CD4-positive, alpha-beta T cell treated with Interleukin-4 for 1 hour (primary cell): Measurements from ENCODE around the gene CZIB.

ENCODE experiments used
- DNase-seq, 2 donors: peaks; one replicate each; pipeline ENCODE4 v3.0.0-alpha.2; 2020 to 2022

The CZIB gene

DNA sequence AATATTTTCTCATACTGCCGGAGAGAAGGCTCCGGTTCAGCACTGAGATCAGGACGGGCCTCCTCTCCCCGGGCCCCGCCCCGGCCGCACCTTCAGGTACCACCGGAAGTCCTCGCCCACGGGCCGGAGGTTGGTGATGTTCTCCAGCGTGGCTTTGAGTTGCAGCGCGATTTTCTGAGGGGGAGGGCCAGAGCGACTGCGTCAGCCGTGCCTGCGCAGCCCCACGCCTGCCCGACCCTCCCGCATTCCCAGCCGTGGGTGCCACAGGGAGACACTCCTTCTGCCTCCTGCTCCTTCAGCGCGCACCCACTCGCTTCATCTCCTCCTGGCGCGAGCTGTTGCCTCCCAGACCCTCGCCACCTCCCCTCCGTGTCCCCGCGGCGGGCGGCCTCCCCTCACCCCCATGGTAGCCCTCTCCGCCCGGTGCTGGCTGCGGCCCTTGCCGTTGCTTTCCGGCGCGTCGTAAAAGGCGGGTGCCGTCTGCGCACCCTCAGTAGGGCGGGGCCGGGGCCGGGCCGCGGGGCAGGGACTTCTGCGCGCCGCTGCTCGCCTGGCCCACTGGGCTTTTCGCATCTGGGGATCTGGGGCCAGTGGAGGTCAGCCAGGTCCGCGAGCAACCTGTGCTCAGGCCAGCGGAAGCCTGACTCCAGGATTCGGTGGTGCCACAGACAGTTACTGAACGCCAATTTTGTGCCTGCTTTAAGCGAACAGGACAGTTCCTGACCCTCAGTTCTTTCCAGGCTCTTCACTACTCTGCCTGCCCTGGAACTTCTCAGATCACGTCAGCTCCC lies at the start of gene CZIB:
TSS of gene CZIB (minus strand) at position 464 of the 791 bp plus-strand sequence. CDS start at position 405, 59 bp downstream.
- peak; percentile 91 to 92 for DNase-seq

DNA sequence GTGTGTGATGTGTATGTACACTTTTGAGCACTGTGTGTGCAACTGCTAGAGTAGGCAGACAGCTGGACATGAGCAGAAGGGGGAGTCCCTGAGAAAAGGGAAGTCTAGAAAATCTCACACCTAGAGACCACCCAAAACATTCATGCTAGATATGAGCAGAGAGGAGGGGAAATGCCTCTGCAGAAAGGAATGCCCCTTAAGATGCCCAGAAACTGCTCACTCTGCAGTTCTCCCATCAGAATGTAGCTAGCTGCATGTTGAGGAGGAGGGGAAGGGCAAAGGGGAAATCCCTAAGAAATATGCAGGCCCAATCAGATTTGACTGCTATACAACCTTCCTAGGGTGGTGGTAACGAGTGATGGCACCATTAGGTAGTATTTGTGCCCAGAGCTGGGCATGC lies 49.7 kb upstream of the CZIB start:
- no peak for DNase-seq

DNA sequence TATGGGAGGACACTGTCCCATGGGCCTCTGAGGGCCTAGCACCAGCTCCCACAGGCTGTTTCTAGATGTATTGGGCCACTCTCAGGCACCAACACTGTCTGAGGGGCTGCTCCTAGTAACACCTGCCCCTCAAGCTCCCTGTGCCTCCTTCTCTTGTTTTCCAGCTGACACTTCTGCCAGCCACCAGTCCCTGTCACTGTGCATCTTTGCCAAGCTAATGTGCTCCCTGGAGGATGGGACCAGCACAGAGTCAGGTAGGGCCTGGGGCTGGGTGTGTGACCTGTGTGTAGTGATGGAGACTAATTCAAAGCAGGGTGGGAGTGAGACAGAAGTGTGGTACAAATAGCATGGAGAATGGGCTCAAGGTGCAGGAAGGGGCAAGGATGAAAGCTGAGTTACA lies 47.3 kb upstream of the CZIB start:
- no peak for DNase-seq

DNA sequence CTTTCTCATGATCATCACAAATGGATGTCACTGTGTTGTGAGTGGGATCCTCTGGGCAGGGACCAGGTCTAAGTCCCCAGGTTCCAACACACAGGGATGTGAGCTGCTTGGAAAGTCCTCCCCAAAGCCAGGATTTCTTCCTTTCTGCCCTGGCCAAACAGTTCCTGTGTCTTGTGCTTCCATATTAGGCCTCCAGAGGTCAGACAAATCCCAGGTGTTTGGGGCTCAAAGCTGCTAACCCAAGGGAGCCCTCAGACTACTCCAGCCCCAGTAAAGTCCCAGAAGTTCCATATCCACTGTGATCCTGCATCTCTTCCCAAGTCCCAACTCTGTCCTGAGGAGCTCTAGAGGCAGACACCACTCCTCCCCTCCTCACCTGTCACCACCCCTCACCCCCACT lies 45.6 kb upstream of the CZIB start:
- no peak for DNase-seq

DNA sequence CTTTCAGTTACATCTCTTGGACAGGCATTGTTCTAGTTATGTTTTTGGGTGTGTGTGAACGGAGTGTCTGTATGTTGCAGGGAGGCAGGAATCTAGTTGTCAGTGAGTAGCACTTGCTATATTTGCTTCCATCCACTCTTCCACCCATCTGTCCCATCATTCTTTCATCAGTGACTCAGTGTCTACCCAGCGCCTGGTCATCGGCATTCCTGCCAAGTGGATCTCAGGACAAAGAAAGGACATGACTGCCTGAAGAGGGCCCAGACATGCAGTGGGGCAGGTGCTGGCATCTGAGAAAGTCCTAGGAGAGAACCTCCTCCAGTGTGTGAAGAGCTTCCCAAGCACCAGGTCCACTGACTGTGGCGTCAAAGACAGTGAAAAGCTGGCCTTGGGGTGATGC lies 45.1 kb upstream of the CZIB start:
- DNase-seq = no peak

DNA sequence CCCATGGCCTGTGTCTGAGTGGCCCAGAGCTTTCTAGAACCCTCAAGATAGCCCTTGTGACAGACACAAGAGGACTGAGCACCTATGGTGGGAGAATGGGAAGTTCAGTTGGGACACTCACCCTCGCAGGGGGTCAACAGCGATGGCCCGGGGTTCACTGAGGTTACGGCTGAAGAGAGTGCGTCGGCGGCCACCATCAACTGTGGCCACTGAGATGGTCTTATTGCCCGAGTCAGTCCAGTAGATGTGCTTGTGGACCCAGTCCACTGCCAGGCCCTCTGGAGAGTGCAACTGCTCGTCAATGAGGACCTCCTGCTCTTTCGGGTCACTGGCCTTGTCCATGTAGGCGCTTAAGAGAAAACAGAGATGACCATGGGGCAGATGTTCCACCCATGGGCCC lies 43.6 kb upstream of the CZIB start:
- DNase-seq = no peak

DNA sequence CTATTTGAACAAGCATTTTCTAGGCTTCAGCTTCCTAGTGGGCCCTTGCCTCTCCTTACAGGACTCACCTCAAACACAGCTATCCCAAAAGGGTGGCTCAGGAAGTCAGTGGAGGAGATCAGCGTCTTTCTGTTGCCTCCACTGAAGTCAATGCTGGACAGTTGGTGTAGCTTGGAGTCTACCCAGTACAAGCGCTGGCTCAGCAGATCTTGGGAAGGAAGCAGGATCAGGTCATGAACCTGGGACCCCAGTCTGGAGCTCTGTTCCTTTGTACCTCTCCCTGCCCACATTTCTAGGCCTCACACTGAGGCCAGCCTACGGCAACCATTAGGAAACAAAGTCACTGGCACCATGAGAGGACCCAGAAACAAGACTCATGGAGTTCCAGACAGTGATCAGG lies 41.6 kb upstream of the CZIB start:
- DNase-seq = no peak

DNA sequence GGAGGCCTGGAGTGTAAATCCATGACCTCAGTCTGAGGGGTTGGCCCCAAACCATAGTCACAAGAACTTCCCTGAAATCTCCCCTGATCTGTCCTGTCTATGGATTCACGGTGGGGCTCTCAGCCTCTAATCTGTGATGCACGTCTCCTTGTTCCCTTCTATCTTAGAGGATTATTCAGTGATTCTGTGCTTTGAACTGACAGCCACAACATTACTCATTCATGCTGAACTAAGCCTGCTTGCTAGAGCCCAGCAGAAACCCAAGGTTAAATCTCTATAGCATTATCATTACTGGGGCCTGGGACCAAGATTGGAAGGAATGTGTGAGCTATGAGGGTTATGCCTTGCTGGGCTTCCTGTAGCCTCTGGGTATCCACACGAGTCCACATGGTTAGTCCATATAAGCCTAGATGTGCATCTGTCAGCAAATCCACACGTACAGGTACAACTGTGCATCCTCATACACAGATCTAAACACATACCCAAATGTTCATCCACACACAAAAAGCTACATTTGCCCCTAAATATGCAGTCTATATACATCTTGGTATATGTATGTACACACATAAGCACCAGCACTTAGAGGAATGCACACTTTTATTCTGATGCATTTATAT lies 40.3 kb upstream of the CZIB start:
- DNase-seq = no peak

DNA sequence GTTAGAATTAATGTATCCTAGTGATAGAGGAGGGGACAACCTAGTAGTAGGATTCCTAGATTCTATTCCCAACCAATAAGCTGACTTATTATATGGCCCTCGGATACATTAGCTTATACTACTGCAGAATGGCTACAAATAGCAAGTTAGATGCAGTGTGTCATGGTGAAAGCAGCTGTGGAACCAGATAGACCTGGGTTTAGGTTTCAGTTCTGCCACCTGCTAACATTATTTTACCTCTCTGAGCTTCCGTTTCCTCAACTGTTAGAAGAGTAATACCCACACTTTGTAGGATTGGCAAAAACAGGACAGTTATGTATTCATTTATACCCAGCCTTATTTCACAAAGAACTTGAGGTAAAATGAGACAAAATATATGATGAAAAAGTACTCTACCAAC lies 39.5 kb upstream of the CZIB start:
- DNase-seq = no peak

DNA sequence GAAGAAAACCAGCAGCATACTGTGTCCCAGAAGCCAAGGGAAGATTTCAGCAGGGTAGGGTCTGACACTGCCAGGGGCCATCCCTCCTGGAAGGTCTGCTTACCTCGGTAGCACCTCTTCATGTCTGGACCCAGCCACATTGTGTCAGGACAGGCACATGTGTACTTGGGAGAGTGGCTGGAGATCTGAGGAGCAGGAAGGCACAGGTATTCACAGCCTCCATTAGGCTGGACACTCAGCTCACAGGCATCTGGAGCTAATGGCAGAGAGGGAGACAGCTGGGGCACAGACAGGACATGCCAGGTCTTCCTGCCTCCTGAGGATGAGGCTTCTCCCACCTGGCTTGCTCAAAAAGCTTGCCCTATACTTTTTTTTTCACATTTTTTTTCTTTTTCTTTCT lies 37.8 kb upstream of the CZIB start:
- DNase-seq = no peak

DNA sequence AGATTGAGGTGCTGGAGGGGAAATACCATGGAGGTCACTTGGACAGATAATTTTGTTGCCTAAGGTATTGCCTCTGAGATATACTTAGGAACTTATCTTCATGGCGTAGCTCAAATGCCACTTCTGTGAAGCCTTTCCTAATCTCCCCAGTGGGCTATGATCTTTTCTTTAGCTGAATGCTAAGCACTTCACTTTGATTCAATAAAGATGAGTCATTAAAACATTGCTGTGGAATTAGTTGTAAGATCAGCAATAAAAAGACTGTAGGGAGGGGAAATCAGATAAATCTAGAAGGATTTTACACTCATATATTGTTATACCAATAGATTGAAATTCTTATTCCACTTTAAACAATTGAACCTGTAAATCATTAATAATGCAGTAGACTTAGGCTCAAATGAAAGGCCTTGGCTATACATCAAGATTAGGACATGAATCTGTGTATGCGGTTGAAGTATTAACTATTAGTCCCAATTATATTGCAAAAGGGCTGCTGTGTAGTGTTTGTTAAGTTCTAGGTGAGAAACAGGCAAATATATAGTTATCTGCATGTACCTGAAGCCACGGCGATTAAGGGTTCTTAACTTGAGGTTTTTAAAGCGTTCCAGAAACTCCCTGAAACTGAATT lies 37.1 kb upstream of the CZIB start:
- DNase-seq = no peak

DNA sequence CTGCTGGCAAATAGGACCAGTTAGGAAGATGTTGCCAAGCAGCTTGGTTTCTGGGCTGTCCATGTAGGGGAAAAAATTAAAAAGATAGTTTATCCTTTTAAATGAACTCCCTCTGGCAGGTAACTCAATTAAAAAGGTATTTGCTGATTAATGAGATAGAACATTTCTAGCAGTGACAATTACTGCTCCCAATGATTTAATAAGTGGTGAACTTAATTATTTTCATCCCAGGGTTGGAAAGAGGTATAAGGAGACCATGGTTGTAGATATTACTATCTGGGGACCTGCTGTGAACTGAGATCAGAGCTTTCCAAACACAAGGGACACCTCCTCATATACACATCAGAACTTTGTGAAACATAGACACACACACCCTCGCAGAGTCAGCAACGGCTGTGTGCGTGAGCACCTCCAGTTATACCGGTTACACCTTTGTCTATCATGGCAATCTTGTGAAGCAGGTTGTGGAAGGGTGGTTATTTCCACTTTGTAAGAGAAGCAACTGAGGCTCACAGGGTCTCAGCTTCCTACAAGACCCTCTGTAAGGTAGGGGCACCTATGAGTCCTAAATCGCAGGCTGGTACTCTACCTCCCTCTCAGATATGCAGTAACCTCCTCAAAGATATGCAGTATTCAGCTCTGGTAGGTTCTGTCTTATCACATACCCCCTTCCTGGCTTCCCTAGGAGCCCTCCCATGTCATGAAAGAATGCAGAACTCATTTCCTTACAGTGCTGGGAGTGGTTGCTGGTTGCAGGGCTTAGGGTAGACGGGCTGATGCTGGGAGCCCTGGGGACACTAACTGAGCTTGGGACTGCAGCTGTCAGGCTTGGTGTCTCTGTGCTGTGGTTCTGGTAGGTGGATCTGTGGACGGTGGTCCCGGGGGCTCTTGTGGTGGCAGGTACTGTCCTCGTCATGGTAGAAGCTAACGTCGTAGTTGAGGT lies 36.3 kb upstream of the CZIB start:
- DNase-seq = no peak

DNA sequence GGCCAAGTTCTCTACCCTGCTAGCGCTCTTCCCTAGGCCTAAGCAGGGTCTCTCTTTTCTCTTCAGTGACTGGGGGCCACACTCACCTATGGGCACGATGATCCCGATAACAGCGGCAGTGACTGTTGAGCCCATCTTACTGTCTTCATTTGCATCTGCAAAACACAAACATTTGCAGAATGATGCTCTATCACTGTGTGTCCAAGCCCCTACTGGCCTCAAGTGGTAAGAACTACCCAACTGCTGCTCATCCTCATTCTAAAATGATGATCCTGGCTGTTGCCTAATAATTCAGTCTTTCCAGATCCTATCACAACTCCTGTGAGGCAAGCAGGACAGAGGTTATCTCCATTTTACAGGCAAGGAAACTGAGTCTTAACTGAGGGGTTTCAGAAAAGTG lies 34.6 kb upstream of the CZIB start:
- no peak for DNase-seq

DNA sequence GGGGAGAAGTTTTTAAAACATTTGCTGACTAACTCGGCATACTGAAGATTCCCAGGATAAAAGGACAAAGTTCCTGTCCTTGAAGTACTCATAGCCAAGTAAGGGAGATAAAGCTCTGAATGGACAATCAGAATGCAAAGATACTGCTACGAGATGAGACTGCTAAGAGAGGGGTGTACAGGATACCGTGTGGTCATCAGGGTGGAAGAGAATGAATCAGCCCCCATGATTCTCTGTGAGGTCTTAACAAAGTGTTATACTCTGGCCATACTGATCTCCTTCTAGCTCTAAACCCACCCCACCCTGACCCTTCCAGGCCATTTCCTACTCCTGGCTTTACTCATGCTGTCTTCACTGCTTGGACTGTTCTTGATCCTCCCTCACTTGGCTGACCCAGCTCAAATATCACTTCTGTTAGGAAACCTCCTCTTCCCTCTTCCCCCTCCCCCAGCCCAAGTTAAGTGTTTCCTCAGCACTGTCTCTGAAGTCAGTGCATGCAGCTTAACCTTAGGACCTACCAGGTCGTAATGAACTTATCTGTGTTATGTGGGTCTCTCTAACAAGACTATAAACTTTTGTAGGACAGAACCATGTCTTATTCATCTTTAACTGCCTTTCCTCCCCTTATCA lies 33.7 kb upstream of the CZIB start:
- no peak for DNase-seq

DNA sequence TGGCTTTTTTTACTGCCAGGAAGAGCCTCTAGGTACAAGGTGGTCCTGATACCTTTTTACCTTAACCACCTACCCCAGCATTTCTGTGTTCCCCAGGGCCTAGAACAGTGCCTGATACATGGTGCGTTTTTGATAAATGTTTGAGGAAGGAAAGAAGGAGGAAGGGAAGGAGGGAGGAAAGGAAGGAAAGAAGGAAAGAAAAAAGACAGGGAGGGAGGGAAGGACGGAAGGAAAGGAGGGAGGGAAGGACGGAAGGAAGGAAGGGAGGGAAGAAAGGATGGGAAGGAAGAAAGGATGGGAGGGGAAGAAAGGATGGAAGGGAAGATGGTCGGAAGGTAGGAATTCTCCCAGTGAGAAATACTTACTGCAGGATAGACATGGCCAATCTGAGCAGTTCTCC lies 29.9 kb upstream of the CZIB start:
- no peak for DNase-seq

DNA sequence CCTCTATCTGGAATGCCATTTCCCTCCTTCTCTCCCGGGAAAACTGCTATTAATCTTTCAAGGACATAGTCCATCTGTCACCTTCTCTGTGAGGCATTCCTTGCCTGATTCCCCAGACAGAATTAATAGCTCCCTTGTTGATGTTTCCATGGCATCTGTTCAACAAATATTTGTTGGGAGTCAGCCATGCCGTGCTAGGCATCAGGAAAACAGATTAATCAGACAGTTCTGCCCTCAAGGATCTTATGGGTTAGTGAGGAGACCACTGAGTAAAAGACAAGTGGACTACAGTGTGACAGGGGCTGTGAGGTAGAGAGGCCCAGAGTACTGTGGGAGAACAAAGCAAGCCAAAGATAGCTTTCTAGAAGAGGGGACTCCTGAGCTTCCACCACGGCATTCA lies 29.3 kb upstream of the CZIB start:
- DNase-seq = no peak

DNA sequence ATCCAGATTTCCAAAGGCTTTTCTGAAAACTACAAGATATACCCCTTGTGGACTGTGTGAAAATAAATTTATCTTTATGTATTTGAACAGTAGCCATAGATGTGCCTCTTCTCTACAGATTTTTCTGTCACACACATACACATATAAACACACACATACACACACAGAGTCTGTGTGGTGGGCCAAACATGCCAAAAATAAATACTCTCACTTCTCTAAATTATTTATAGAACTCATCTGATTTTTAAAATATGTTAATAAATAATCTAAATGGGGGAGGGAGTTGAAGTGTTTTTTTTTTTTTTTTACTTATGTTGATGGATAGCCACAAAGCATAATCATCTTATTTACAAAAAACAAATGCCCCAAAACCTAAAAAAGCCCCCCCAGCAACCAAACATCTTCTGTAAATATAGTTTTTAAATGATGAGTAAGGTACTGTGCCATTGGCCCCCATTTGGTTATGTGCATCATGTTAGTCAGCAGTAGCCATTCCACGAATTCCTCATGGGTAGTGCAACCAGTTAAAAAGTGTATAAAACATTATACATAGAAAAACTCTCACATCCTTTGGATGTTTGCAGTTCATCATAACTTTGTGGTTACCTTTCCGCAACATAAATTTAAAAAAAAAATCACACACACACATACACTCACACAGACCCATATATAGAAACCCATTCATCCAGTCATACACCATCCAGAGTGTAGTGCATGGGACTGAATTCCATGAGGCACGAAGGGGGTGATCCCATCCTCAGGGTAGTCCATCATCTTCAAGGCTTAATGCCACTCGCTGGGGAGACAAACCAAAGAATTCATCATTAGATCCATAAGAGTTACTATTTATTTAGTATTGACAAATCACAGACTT lies 26.1 kb upstream of the CZIB start:
- DNase-seq = no peak

DNA sequence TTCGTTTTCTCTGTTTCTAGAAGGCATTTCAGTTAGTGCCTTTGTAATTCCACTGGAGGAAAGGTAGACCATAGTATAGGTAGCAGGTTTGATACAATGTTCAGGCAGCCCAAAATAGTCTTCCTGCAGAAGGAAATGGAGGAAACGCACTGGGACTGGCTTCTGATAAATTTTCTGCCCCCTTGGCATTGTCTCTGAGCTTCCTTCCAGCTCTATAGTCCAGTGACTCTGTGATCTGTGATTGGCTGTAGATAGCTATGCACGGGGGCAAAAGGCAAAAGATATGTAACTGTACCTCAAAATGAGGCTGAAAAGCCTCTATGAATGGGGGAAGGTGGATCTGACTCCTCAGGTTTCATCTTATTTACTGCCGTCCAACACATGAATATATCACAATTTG lies 23.7 kb upstream of the CZIB start:
- DNase-seq = no peak

DNA sequence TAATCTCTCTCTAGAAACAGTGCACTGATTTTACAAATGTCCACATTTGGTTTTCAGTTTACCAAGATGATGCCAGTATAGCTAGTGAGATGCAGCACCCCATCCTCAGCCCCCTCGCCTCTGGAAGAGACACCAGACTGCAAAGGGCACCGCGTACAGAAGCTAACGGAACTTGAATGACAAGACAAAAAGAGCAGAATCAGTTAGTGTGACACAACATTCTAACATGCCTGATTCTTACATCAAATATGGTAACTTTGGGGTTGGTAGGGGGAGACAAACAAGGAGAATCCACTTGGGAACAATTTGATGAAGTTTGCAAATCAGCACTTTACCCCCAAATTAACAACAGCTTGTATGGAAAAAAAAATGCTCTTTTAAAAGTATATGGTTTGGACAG lies 21.9 kb upstream of the CZIB start:
- DNase-seq = no peak

DNA sequence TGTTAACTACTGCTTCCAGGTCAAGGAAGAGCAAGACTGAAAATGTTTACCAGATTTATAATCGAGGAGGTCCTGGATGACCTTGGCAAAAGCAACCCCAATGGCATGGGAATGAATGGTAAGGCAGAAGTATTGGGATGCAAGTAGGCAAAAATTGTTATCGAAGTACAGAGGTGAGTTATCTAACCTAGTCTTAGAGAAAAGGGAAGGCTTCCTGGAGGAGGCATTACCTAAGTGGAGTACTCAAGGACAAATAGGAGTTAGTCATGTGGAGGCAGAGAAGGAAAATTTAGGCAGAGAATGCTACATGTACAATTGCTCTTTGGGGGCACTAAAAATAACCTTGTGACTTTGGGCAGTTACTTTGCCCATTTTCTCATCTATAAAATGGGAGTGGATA lies 21.4 kb upstream of the CZIB start:
- DNase-seq = no peak
